Jurkat, Clone E6-1 (cell line): ENCODE measurements around the gene ANKDD1A.

Source experiments
- DNase-seq: peaks from one replicate; pipeline ENCODE4 v3.0.0-alpha.2; 2011; ENCODE audit warnings: low read depth, low spot score
- H3K4me3 ChIP-seq: 2 replicates; pipeline ENCODE4 v1.5.1; 2011; ENCODE audit warnings: mild to moderate bottlenecking, low read length, control low read depth, moderate library complexity

Gene ANKDD1A

GRCh38 chr15:64916365-64916764 lies 4.7 kb downstream of the ANKDD1A start:
- DNase-seq = no peak
- H3K4me3 ChIP-seq = no peak overlapping the region

- DNase-seq = no peak
Measured at GRCh38 chr15:64917211-64917610, 5.5 kb downstream of the ANKDD1A start.

GRCh38 chr15:64919721-64920120 lies 8.0 kb downstream of the ANKDD1A start:
- H3K4me3 ChIP-seq = no peak overlapping the region
- DNase-seq = no peak

More at GRCh38 chr15:64917211-64917610, 5.5 kb downstream of the ANKDD1A start:
- H3K4me3 ChIP-seq = no peak overlapping the region

GRCh38 chr15:64921711-64922110 lies 10.0 kb downstream of the ANKDD1A start:
- no peak for DNase-seq
- H3K4me3 ChIP-seq = no peak overlapping the region

- H3K4me3 ChIP-seq = no peak overlapping the region
- DNase-seq = no peak
Measured at GRCh38 chr15:64923546-64923945, 11.8 kb downstream of the ANKDD1A start.

- H3K4me3 ChIP-seq = no peak overlapping the region
- DNase-seq = no peak
Measured at GRCh38 chr15:64925335-64926330, 13.9 kb downstream of the ANKDD1A start.

GRCh38 chr15:64926661-64927060 lies 15.0 kb downstream of the ANKDD1A start:
- no peak for DNase-seq
- no peak overlapping the region for H3K4me3 ChIP-seq

GRCh38 chr15:64928626-64929220 lies 17.0 kb downstream of the ANKDD1A start:
- H3K4me3 ChIP-seq = no peak overlapping the region
- no peak for DNase-seq

GRCh38 chr15:64930019-64930652 lies 18.4 kb downstream of the ANKDD1A start:
- H3K4me3 ChIP-seq = no peak overlapping the region
- DNase-seq = no peak

- no peak overlapping the region for H3K4me3 ChIP-seq
- no peak for DNase-seq
Measured at GRCh38 chr15:64930778-64931371, 19.2 kb downstream of the ANKDD1A start.

GRCh38 chr15:64931381-64931780 lies 19.7 kb downstream of the ANKDD1A start:
- H3K4me3 ChIP-seq = no peak overlapping the region
- DNase-seq = no peak

GRCh38 chr15:64934023-64934422 lies 22.3 kb downstream of the ANKDD1A start:
- H3K4me3 ChIP-seq = no peak overlapping the region
- DNase-seq = no peak

GRCh38 chr15:64938192-64938591 lies 26.5 kb downstream of the ANKDD1A start:
- DNase-seq = no peak
- no peak overlapping the region for H3K4me3 ChIP-seq

- no peak for DNase-seq
- H3K4me3 ChIP-seq = no peak overlapping the region
Measured at GRCh38 chr15:64942356-64942755, 30.7 kb downstream of the ANKDD1A start.

- DNase-seq = no peak
- H3K4me3 ChIP-seq = no peak overlapping the region
Measured at GRCh38 chr15:64943512-64944225, 32.0 kb downstream of the ANKDD1A start.

- no peak for DNase-seq
- H3K4me3 ChIP-seq = no peak overlapping the region
Measured at GRCh38 chr15:64944961-64945360, 33.3 kb downstream of the ANKDD1A start.

GRCh38 chr15:64947211-64947610 lies 35.5 kb downstream of the ANKDD1A start:
- no peak for DNase-seq
- no peak overlapping the region for H3K4me3 ChIP-seq

- DNase-seq = no peak
- H3K4me3 ChIP-seq = no peak overlapping the region
Measured at GRCh38 chr15:64948916-64949315, 37.2 kb downstream of the ANKDD1A start.
